HG03432 (cell line): ENCODE measurements around the gene MEX3D.
A peak's percentile ranks its signal among the peaks of the same experiment; 100 is the strongest.

Source experiments
- ATAC-seq: cut with Tn5 transposase; IDR thresholded peaks from one replicate; pipeline ENCODE4 v1.9.1; 2021; ENCODE audit warnings: mild to moderate bottlenecking, moderate library complexity; ENCODE audit not compliant: unreplicated experiment

The MEX3D gene

GRCh38 chr19:1568320-1569019 is at the start of gene MEX3D:
Gene MEX3D, minus strand, starts transcription at chr19:1568325. Its CDS starts 267 bp downstream, at chr19:1568058.
- ATAC-seq = peak; percentile 65

DNA sequence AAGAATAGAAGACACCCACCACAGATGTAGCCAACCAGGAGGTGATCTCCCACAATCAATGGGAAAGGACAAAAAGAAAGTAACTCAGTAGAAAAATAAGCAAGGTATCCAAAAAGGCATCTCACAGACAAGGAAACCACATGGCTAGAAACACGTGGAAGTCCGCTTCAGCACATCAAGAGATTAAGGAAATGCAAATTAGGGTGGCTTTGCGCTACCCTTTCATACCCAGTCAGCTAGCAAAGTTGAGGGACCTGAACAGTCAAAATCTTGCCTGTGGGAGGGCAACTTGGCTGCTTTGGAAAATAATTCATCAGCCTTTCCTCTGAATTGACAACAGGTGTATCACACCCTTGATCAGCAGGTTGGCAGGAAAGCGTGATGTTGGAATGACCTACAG is 48.8 kb upstream of the MEX3D start:
- ATAC-seq = no peak

DNA sequence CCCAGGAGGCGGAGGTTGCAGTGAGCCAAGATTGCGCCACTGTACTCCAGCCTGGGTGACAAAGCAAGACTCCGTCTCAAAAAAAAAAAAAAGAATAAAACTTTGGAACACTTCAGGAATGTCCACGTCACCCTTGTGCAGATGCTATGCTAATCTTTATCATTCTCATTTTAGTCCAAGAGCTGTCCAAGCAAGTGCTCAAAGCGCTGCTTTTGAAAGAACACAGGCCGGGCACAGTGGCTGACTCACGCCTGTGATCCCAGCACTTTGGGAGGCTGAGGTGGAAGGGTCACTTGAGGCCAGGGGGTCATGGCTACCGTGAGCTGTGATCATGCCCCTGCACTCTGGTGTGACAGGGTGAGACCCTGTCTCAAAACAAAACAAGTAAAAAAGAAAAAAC is 48.3 kb upstream of the MEX3D start:
- no peak for ATAC-seq

GRCh38 chr19:1615156-1615765 is 47.1 kb upstream of the MEX3D start:
- no peak for ATAC-seq

DNA sequence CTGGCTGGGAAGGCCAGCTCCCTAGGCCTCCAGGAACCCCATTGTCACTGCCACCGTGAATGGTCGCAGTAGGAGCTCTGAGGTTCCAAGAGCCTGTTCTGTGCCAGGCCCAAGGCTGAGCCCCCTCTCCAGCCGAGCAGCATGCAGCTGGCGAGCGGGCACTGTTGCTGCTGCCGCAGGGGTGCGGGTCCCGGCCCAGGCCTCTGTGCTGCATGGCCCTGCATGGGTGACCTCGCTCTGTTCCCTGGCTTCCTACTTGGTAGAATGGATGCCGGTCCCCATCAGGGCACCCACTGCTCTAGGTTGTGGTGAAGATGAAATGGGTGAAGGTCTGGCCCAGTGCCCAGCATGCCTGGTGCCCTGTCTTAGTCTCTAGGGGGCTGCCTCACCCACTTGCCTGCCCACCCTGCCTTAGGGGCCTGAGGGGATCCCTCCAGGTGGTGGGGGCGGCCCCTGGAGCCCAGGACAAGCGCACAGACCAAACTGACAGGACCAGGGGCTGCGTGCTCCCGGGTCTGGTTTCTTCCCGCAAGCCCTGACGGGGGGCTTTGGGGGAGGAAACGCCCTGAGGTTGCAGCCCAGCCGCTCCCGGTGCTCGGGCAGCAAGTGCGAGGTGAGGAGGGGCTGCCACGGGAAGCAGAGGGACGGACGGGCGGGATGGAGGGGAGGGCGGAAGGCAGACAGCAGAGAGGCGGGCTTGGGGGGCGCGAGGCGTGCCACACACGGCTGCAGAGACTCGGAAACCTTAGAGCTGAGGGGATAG is 45.9 kb upstream of the MEX3D start:
- no peak for ATAC-seq

DNA sequence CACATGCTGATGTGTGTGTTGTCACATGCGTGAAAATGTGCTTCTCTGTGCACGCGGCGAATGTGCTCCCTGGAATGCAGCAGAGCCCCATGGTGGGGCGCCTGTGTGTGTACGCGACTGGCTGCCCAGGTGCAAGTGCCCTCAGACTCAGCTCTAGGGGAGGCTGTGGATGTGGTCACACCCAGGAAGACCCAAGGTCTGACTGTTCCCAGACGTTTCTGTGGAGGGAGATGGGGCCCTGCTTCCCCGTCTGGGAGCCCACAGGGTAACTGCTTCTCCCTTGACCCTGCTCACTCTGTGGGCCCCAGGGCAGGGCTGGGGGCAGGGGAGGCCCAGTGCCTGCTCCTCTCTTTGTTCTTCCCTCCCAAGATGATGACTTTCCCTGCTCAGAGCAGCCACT is 45.0 kb upstream of the MEX3D start:
- ATAC-seq = no peak

GRCh38 chr19:1612114-1613086 is 44.3 kb upstream of the MEX3D start:
- ATAC-seq = no peak

DNA sequence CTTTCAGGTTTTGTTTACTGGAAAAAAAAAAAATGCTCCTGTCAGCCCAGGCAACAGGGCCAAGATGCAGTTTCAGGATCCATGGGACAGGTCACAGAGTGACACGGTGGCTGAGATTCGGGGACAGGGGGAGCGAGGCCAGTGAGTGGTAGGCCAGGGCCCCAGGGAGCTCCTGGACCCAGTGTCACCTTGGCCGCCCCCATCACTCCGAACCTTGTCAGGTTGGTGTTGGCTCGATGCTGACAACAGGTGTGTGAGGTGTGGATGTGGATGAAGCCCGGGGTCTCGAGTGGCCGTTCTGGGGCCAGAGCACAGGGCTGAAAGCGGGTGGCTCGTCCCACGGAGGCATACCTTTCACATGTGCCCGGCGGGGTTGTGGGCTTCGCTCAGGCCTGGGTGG is 43.2 kb upstream of the MEX3D start:
- no peak for ATAC-seq

DNA sequence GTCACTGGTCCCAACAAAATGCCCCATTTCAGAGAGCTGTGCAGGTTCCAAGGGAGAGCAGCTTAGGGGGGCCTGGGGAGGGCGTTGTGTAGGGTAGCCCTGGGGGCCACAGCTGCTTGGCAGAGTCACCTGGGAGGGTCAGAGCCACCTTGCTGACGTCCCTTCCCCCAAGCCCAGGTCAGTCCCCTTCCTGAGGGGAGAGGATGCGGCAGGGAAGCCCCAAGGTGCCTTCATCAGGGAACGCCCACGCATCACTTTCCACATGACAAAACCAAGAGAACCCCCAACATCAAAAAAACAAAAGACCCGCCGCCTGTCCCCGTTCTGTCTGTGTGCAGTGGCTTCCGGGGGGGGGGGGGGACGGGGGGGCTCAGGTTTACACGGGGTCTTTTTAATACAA is 42.5 kb upstream of the MEX3D start:
- no peak for ATAC-seq

DNA sequence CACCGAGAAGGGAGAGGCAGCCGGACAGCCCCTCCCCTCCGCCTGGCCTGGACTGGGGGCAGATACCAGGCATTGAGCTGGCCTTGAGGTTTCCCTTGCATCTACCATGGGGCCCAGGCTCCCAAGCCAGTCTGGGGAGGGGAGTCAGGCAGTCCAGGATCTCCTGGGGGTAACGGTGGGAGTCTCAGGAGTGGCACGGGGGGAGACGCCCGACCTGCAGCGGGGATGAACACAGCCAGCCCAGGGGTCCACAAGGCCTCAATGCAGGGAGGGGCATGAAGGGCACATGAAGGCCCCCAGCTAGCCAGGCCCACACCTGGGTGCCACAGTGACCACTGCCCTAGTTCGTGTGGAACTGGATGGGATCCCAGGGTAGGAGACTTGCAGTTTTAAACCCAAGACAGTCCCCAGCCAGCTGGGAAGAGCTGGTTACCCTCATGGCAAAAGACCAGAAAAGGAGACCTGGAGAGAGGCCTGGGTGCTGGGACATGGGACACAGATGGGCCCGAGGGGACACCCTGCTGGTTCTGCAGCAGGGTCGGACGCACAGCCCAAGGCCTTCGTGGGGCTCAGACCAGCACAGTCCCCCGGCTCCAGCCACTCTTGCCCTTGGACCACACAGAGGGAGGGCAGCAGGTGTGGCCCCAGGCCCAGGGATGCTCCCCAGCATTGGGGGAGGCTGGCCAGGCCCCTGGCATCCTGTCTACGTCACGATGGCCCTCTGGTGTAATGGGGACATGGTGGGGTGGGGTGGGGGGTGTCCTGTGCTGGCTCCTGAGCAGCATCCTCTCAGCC is 41.8 kb upstream of the MEX3D start:
- ATAC-seq = no peak

- ATAC-seq = no peak
Observed at GRCh38 chr19:1609103-1609396, 40.9 kb upstream of the MEX3D start.

DNA sequence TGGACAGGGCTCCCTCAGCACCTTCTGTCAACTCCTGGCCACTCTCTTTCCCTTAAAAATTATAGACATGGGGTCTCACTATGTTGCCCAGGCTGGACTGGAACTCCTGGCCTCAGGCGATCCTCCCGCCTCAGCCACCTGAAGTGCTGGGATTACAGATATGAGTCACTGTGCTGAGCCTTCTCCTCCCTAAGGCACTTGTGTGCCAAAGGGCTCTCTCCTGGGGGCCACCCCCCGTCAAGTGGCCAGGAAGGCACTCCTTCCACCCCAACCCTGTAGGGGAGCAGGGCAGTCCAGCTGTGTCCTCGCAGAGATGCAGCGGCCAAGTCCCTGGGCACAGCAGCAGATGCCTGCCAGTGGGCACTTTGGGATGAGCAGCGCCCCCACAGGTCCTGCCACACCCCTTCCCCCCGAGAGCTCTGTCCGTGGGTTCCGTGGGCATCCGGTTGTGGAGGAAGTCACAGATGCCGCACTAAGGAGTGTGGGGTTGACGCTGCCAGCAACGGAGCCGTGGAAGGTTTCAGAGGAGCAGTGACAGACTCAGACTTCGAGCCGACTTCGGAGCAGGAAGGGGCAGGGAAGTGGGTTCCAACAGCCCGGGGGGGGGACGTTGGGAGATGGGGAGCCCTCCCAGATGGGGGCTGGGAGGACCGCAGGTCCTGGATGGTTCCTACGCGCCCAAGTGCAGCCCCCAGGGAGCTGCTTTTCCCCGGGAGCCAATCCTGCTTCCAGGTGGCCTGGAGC is 40.4 kb upstream of the MEX3D start:
- ATAC-seq = no peak

DNA sequence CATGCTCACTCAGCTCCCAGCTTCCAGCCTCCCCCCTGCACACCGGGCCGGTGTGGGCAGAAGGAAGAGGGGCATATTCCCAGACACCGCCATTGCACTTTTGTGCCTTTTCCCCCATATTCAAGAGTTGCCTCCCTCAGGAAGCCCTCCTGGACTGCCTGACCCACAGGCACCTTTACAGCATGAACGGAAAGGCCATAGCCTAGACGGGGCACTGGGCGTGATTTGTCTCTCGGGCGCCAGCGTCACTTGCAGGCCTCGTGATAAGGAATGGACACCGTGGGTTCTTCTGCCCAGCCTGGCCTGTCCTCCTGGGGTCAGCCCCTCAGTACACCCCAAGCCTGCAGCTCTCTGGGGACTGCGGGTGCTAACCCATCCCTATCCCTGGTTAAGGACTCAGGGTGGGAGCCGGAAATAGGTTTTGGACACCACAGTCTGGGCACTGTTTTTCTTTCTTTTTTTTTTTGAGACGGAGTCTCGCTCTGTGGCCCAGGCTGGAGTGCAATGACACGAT is 38.1 kb upstream of the MEX3D start:
- ATAC-seq = peak; percentile 1

DNA sequence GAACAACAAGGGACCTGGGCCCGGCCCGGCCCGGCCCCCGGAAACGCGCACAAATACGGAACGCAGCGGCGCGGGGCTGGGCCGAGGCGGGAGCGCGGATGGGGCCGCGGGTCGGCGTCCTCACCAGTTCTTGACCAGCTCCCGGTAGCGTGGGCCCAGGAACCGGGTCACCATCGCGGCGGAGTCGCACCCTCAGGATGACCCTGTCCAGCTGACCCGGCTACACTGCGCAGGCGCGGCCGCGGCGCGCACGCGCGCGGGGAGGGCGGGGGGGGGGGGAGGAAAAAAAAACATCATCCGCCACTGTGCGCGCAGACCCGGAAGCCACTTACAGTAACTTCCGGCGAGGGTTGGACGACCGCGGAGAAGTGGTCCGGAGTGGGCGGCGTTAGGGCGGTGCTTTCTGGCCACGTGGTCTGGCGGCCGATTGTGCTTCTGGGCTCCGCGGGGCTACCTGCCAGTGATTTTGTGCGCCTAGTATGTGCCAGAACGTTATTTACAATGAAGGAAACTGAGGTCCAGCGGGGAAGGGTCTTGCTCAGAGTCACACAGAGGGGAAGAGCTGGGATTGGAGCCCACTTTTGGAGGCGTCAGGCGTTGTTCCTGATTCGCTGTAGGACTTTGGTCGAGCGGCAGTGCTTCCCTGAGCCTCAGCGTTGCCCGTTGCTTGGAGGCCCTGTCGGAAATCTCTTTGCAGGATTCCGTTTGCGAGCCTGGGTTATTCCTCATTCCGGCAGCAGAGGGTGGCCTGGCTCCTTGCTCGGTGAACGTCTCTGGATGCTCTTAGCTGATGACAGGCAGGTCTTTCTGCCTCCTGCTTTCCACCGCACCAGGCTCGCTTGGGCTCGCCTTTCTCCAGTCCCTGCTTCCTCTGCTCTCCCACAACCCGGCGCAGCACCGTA is 37.4 kb upstream of the MEX3D start, which contains the start of gene UQCR11:
UQCR11 (minus strand) TSS at position 227 of the 902 bp plus-strand sequence; CDS start at position 174, 53 bp downstream.
- ATAC-seq = peak; percentile 83

GRCh38 chr19:1602091-1602707 is 34.1 kb upstream of the MEX3D start:
- ATAC-seq = no peak

GRCh38 chr19:1601613-1602064 is 33.5 kb upstream of the MEX3D start:
- ATAC-seq = no peak

DNA sequence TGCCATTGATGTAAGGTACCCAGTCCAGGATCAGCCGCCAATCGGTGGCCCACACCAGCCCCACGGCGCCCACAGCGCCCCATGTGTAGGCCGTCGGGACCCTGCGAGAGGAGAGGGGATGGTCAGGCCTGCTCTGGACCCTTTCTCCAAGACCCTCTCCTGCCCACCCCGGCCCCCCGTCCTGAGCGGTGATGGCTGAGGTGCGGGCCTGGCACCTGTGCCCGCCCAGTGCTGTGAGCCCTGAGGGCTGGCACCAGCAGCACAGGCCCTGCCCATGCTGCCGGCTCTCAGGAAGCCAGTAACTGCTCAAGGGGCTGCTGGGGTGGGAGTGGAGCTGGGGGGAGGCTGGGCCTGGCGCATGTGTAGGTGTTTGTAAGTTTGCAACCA is 31.3 kb upstream of the MEX3D start:
- ATAC-seq = no peak
